ENCODE measurements around the gene DNAH17. TPM values are rescaled to one million over a fixed set of nuclear protein-coding genes. Genes with fewer than 3 reads are reported as not detected.

DNAH17 gene
- total RNA-seq, 1 donor from 2014 or later: under 0.01 TPM

GRCh38 chr17:78548725-78549124 is 28.5 kb downstream of the DNAH17 start:
- TF ChIP-seq CTCF (IDR thresholded peaks at IDR 0.05; ENCODE audit: insufficient read depth, low read length, severe bottlenecking): no peak
- FAIRE-seq: no peak

GRCh38 chr17:78547035-78547434 is 30.2 kb downstream of the DNAH17 start:
- FAIRE-seq (no peak), DNase-seq (ENCODE audit: low read depth) (no peak)
- H3K27me3 ChIP-seq (ENCODE audit: control insufficient read depth, insufficient read depth, low read length): peaks cover 2% of the 10 kb centered on the region
- H3K36me3 ChIP-seq (ENCODE audit: control insufficient read depth, insufficient read depth, low read length): no peaks in the 10 kb centered on the region
- H3K4me3 ChIP-seq (ENCODE audit: low read depth, low read length): no peak overlapping the region
- no peak for TF ChIP-seq CTCF (IDR thresholded peaks at IDR 0.05; ENCODE audit: insufficient read depth, low read length, severe bottlenecking)

More at GRCh38 chr17:78548725-78549124, 28.5 kb downstream of the DNAH17 start:
- DNase-seq (ENCODE audit: low read depth): no peak
- Histone ChIP-seq H3K4me3 (ENCODE audit: low read depth, low read length) (no peak overlapping the region), H3K36me3 (ENCODE audit: control insufficient read depth, insufficient read depth, low read length) (no peaks in the 10 kb centered on the region), H3K27me3 (ENCODE audit: control insufficient read depth, insufficient read depth, low read length) (peaks cover 2% of the 10 kb centered on the region)

- H3K36me3 ChIP-seq (ENCODE audit: control insufficient read depth, insufficient read depth, low read length): no peaks in the 10 kb centered on the region
- no peak for TF ChIP-seq CTCF (IDR thresholded peaks at IDR 0.05; ENCODE audit: insufficient read depth, low read length, severe bottlenecking)
- FAIRE-seq (no peak), DNase-seq (ENCODE audit: low read depth) (peak; percentile 55)
- H3K4me3 ChIP-seq (ENCODE audit: low read depth, low read length): no peak overlapping the region
- peaks cover 2% of the 10 kb centered on the region for H3K27me3 ChIP-seq (ENCODE audit: control insufficient read depth, insufficient read depth, low read length)
Measured at GRCh38 chr17:78546476-78546875, 30.7 kb downstream of the DNAH17 start.

GRCh38 chr17:78544881-78545755 is 32.1 kb downstream of the DNAH17 start:
- DNase-seq (ENCODE audit: low read depth): no peak
- Histone ChIP-seq H3K36me3 (ENCODE audit: control insufficient read depth, insufficient read depth, low read length) (no peaks in the 10 kb centered on the region), H3K27me3 (ENCODE audit: control insufficient read depth, insufficient read depth, low read length) (peaks cover 2% of the 10 kb centered on the region), H3K4me3 (ENCODE audit: low read depth, low read length) (no peak overlapping the region)
- FAIRE-seq: no peak
- TF ChIP-seq CTCF (IDR thresholded peaks at IDR 0.05; ENCODE audit: insufficient read depth, low read length, severe bottlenecking): no peak

DNA sequence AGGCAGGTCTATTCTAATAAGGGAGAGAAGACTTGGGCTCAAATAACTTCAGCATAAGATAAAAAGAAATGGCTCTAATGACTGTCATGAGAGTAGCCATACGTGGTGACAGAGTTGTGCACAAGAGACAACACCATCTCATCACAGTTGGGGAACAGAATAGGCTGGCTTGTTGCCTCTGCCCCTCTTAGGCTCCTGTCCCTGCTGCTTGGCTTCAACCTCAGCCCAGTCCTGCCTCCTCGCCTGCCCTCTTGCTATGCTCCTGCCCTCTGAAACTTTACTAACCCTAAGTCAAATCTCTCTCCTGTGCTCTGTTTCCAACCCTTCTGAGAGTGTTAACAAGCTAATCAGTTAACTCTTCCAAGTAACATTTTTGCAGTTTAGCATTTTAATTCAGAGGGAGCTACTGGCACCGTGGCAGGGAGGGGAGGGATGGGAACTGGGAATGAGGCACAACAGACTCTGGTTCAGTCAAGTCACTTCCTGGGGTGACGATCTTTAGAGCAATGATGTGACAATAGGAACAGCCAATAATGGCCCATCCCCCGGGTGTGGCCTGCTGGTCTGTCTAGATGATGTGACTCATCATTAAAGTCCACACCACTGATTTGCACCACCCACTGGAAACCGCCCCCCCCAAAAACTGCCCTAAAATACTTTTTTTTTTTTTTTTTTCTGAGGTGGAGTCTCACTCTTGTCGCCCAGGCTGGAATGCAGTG is 35.5 kb downstream of the DNAH17 start:
- H3K4me3 ChIP-seq (ENCODE audit: low read depth, low read length): no peak overlapping the region
- FAIRE-seq: peak; percentile 47
- DNase-seq (ENCODE audit: low read depth): peak; percentile 26
- no peaks in the 10 kb centered on the region for H3K36me3 ChIP-seq (ENCODE audit: control insufficient read depth, insufficient read depth, low read length)
- no peak for TF ChIP-seq CTCF (IDR thresholded peaks at IDR 0.05; ENCODE audit: insufficient read depth, low read length, severe bottlenecking)
- no peaks in the 10 kb centered on the region for H3K27me3 ChIP-seq (ENCODE audit: control insufficient read depth, insufficient read depth, low read length)

All from bronchial epithelial cell (primary cell).